HG03575 (cell line): ENCODE measurements around the gene MKNK2.

ENCODE experiments used
- ATAC-seq: cut with Tn5 transposase; IDR thresholded peaks from one replicate; pipeline ENCODE4 v1.9.1; 2021; ENCODE audit not compliant: unreplicated experiment, insufficient number of reproducible peaks, low FRiP score; ENCODE audit errors: extremely low read depth

MKNK2 gene

DNA sequence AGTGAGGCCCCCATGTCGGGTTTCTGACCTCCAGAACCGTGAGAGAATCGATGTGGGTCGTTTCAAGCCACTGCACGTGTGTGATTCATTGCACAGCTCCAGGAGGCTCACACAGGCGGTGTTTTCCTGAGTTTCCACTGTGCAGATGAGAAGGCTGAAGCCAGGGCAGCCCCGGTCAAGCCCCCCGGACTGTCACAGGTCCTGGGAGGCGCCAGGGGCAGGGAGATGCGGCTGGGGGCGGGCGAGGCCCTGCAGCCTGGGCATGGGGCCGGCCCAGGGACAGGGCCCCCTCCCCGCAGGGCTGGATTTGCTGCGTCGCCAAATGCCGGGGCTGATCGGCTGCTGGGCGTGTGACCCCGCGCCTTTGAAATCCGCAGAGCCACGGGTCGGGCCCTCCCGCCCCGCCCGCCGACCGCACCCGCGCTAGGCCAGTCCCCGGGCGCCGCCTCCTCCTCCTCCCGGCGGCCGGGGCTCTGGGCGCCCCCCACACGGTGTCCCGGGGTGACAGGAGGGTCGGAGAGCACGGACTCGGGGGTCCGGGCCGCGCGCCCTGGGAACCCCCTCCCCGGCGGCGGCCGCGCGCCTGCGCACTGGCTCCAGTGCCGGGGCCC is 9.9 kb upstream of the MKNK2 start:
- ATAC-seq: no peak

DNA sequence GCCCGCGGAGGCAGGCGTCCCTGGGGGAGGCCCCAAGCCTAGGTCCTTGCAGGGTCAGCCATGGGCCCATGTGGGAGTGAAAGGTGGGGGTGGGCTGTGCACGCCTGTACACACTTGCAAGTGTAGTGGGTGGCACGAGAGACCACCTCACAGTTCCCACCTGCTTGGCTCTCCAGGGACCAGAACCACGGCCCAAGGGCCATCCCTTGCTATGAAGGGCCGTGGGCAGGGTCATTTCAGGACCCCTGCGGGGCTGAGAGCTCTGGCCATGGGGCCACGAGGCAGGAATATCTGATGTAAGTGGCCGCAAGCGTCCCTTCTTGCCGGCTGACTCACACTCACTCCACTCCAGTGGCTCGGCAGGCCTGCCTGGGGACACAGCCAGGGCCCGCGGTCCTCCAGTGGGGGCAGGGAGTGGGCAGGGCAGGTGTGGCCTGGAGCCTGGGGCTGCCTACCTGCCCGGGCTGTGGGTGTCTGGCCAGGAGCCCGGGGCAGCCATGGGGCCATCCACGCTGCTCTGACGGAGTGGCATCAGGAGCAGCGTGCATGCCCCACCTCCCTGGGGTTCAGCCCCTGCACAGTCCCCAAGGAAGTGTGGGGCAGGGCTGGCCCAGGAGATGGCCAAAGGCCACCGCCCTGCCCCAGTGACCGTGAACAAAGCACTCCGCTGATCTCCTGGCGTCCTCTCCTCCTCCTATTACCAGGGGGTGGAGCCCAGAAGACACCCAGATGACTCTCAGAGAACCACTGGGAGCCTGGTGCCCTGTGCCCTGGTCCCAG is 8.6 kb upstream of the MKNK2 start:
- ATAC-seq: no peak

DNA sequence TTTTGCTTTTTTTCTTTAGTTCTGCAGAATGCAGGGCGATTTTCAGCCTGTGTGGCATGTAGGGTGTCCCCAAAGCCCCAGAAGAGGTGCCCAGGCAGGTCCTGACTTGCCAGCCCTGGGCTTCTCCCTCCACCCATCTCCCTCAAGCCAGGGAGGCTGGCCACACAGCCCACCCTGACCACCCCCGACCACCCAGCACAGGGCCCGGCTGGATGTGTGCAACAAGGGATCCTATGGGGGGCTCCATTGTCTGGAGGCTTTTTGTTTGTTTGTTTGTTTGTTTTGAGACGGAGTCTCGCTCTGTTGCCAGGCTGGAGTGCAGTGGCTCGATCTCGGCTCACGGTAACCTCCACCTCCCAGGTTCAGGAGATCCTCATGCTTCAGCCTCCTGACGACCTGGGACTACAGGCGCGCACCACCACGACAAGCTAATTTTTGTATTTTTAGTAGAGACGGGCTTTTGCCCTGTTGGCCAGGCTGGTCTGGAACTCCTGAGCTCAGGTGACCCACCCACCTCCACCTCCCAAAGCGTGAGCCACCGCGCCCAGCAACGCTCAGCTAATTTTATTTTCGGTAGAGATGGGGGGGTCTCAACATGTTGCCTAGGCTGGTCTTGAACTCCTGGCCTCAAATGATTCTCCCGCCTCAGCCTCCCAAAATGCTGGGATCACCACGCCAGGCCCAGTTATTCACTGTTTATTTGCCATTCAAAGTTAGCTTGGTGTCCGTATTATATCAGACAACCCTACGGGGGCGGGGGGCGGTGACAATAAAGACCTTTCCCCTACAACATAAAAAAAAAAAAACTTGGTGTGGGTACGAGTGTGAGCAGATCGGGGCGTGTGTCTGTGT is 7.8 kb upstream of the MKNK2 start:
- ATAC-seq: no peak

DNA sequence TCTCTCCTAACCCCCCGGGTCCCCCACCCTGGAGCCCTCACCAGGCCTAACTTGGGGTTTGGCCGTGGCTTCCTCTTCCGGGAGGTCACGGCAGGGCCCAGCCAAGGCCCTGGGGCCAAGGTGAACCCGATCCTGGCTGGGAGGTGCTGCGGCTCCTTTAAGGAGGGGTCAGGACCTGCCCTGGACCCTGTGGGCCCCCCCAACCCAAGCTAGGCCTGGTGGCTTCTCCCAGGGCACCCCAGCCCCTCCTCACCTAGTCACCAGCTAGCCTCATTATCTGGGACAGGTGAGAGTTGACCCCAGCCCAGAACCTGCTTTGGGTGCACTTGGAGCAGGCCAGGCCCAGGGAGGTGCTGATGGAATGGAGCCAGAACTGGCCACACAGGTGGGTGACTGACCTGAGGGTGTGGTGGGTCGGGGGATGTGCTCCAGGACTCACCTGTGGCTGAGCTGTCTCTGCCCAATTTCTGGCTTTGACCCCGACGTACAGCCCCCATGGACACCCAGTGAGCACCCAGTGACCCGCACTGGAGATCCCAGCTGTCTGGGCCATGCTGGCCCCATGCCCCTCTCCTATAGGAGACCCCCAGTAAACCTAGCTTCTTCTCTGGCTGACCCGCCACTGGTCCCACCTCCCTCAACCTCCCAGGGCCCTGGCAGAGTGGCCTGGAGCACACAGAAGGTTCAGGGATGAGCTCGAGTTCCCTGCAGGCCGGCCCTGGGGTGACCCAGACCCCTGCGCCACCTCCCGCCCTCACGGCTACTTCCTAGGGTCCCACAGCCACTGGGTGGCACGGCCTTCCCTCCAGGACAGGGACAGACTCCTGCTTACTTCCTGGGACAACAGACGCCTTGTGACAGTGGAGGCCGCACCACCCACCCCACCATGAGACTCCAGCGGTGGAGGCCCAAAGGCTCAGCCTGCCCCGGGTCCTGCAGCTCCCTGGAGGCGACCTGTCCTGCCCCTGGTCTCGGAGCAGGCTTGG is 6.7 kb upstream of the MKNK2 start:
- no peak for ATAC-seq

DNA sequence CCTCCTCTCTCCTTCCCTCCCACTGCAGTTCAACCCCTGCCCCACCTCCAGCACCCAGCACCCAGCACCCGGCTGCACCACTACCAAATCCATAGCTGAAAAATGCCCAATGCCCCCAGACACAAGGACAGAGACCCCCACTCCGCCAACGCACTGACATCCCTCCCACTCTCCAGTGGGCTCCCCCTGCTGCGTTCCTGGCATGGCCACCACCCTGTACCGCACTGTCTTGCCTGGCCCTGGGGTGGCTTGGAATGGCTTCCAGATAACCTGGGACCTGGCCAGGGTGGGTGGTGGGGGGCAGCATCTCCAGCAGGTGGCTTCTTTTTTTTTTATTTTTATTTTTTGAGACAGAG is 5.8 kb upstream of the MKNK2 start:
- no peak for ATAC-seq

DNA sequence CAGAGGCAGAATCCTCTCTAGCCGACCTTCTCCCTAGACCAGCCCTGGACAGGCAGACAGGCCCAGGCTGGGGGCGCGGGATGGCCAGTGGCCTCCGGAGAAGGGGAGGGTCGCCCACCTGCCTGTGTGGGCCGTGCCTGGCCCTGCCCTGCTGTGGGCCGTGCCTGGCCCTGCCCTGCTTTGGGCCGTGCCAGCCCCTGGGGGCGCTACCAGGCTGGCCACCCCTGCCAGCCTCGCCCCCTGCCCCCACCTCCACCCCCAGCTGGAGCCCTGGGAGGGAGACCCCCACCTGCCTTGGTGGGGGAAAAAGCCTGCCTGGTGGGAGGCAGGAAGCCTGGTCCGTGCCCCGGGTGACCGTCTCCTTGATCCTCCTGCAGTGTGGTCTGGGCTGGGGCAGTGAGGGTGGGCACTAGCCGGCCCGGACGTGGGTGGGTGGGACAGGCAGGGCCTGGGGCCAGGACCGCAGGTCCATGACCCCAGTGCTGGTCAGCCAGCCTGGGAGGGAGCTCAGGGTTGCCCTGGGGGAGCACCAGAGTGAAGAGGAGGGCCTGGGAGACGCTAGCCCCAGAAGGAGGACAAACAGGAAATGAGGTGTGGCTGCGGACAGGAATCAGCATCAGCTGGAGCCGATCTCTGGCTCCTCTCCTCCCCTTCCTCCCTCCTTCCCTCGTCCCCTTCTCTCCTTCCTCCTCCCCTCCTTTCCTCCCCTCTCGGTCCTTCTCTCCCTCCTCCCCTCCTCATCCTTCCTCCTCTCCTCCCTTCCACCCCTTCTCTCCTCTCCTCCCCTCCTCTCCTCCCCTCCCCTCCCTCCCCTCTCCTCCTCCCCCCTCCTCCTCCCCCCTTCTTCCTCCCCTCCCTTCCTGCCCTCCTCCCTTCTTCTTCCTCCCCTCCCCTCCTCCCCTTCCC is 5.1 kb upstream of the MKNK2 start:
- no peak for ATAC-seq

DNA sequence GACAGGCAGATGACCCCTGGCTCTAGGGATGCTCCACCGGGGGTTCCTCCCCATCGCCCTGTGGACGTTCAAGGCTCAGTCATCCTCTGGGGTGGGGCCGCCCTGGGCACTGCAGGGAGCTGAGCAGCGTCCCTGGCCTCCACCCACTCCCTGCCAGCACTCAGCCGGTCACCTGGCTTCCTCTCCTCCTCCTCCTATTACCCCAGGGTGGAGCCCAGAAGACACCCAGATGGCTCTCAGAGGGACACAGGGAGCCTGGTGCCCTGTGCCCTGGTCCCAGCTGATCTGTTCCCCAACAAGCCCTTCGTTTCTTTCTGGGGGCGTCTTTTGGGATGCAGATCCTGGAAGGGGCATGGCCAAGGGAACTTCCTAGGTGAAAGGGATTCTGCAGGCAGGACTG is 3.7 kb upstream of the MKNK2 start:
- no peak for ATAC-seq

DNA sequence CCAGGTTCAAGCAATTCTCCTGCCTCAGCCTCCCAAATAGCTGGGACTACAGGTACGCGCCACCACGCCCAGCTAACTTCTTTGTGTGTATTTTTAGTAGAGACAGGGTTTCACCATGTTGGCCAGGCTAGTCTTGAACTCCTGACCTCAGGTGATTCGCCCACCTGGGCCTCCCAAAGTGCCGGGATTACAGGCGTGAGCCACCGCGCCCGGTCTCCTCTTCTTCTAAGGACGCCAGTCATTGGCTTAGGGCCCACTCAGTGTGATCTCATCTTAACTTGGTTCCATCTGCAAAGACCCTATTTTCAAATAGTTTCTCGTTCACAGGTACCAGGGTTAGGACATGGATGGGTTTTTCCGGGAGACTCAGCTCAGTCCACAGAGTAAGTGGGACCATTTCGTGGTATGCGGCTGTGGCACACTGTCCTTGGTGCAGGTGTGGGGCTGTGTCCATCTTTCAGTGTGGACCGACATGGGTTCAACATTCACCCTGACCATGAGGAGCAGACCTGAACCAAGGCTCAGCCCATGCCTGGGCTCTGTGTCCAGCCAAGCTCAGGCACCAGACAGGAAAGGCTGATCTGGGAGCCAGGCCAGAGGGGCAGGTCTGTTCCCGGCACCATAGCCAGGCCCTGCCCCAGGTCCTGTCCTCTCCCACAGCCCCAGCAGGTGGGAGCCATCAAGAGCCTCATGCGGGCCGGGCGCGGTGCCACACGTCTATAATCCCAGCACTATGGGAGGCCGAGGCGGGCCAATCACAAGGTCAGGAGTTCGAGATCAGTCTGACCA is 2.8 kb upstream of the MKNK2 start:
- no peak for ATAC-seq

DNA sequence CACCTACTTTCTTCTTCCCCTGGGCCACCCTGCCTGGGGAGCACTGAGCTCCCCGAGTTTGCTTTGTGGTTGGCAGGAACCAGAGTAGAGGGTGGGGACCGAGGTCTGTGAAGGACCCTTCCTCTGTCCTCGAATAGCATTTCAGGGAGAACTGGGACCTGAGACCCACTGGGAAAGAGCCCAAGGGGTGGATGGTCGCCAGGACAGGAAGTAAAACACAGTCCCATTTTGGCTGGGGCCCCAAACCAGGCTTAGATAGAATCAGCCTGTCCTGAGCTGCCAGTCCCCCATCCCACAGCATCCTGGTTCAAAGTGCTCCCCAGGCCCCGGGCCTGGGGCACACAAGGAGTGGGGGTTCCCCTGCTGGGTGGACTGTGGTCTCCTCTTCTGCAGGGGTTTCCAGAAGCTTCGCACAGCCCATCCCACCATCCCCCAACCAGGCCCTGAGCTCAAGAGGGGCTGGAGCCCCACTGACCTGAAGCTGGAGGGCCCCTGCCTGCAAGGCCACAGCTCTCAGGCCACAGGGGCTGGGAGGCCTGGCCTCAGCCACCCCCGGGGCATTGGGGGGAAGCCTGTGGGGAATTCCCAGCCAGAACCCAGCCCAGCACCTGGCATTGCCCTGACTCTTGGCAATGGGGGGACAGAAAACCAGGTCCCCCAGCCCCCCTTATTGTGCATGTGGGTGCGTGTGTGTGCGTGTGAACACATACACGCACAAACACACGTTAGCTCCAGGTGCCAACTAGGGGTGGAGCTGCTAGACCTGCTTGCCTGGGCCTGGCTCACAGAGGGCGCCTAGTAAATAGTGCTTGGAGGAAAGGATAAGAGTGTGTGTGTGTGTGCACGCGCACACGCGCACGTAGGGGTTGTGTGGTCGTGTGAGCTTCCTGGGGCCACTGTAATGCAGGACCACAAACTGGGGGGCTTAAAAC is 995 bp upstream of the MKNK2 start:
- ATAC-seq: no peak

DNA sequence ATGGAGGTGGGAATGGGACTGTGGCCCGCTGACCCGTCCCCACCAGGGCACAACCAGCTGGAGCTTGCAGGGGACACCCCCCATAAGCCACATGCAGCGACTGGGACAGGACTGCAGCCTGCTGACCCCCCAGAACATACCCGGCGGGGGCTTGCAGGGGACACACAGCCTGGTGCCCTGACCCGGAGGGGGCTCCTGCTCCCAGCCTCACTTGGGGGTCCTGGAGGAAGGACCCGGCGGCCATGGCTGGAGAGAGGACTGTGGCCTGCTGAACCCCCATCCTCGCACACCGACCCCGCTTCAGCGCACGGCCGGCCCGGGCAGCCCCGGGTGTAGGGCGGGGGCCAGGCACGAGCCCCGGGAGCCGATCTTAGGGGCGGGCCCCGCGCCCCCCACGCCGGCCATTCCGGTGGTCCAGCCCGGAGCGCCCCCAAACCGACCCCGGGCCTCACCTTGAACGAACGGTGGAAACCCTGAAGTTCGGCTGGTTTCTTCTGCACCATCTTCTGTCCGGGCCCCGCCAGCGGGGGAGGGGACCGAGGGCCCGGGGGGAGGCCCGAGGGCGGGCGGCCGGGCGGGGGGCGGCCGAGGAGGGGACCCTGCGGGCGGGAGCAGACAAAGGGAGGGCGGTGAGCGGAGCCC is 574 bp downstream of the MKNK2 start:
- ATAC-seq: no peak

DNA sequence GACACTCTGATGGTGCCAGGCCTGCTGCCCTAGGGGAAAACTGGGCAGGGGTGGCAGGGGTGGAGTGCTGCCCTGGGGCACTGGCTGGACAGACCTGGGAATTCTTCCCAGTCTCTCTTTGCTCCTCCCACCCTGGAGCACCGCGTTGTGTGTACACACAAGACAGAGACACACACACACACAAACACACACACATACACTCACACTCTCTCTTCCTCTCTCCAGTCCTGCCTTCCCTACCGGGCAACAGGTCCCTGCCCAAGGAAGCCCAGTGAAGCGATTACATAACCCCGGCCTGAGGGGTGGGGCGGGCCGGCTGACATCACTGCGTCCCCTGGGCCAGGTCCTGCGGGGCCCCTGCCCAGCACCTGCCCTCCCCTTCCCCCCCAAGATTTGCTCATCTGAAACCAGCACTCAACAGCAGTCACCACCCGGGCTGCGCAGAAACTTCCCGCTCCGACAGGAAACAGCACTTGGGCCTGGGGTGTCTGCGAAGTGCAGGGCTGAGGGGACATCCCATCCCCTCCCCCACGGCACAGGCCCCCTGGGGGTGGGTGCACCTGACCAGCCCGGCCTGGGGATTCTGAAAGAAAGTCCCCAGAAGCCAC is 1.2 kb downstream of the MKNK2 start:
- no peak for ATAC-seq

DNA sequence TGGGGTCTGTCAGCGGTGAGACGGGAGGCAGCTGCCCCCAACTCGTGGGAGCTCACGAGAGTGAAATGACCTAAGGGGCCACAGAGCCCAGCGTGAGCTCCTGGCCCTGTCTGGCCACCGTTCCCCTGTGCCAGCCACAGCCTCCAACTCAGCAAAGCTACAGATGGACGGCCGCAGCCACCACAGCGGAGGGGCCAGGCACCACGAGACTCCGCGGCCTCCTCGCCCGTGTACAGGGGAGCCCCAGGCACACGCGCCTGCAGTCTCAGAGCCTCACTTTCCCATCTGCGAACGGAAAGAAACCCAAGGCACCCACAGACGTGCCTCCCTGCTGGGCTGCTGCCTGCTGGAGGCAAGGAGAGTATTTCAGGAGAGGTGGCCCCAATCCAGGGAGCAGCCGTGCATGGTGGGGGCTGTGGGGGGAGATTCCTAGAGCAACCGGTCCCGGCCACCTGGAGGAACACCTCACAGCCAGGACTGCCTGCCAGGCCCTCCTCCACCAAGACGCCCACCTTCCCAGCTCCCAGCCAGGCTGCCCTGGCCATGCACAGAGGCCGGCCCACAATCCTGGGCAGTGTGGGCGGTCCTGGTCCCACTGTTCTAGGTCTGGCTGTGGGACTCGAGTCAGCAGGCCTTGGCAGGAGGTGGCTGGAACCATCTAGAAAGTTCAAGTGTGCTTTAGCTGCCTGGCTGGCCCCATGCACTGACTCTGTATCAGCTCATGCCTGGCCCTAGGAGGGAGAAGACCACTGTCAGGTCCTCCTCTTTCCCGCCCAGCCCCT is 1.9 kb downstream of the MKNK2 start:
- ATAC-seq: no peak

DNA sequence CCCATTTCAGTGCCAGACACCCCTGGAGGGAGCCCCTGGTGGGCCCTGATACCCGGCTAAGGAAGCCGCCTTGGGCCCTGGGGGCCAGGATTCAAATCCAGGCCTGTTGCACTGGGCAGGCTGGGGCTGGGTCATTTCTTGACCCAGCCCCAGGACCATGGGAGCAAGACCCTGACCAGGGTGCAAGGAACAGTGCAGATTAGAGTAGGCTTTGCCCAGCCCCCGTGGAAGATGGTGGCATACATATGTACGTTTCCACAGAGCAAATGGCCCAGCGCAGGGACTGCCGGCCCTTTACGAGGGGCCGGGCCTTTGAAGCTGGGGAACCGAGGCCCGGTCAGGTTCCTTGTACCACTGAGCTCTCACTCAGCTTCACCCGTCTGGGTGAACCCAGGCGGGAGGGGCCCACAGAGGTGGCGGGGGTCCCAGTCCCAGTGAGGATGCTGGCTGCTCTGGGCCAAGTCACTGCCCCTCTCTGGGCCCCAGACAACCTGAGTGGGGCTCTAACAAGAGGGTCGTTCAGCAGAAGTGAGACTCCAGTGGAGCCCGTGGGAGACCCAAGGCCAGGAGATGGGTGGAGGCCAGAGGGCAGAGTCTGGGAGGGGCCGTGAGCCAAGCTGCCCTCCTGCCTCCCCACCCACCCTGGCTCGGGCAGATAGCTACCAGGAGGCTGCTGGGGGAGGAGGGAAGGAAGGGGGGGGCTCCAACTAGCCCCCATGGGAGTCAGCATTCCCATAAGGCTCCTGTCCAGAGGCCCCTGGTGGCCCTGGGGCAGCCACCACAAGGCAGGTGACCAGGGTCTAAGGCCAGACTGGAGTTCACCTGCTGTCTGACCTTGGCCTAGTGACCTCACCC is 2.7 kb downstream of the MKNK2 start:
- no peak for ATAC-seq
